GM20000 (cell line): ENCODE data around the gene SPATA13.

Source experiments
- DNase-seq: peaks from one replicate; pipeline ENCODE4 v3.0.0; 2012; ENCODE audit warnings: low spot score
- CTCF ChIP-seq: IDR thresholded peaks from 2 replicates; pipeline ENCODE4 v1.5.1; 2012; ENCODE audit warnings: mild to moderate bottlenecking, control low read depth; ENCODE audit errors: extremely low read depth, missing control alignments

The SPATA13 gene

GRCh38 chr13:24254146-24254841 lies 93.8 kb downstream of the SPATA13 start:
- TF ChIP-seq CTCF = no peak
- DNase-seq = no peak

GRCh38 chr13:24257497-24257896 lies 97.0 kb downstream of the SPATA13 start:
- no peak for TF ChIP-seq CTCF
- no peak for DNase-seq

- no peak for DNase-seq
- no peak for TF ChIP-seq CTCF
Observed at GRCh38 chr13:24261566-24261965, 101.0 kb downstream of the SPATA13 start.

DNA sequence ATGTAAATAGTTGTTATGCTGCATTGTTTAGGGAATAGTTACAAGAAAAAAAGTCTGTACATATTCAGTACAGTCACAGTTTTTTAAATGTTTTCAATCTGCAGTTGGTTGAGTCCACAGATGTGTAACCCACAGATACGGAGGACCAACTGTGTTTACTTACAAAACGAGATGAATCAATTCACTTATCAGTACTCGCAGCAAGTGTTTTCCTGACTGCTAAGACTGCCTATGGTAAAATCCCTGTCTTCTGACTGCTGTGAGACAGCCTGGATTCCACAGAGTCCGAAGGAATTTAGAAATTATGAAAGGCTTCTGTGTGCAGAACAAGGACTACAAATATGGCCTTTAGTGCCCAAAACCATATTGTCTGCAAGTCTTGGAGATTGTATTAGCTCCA lies 103.1 kb downstream of the SPATA13 start:
- DNase-seq = no peak
- no peak for TF ChIP-seq CTCF

- no peak for DNase-seq
- TF ChIP-seq CTCF = no peak
Observed at GRCh38 chr13:24264976-24265375, 104.5 kb downstream of the SPATA13 start.

DNA sequence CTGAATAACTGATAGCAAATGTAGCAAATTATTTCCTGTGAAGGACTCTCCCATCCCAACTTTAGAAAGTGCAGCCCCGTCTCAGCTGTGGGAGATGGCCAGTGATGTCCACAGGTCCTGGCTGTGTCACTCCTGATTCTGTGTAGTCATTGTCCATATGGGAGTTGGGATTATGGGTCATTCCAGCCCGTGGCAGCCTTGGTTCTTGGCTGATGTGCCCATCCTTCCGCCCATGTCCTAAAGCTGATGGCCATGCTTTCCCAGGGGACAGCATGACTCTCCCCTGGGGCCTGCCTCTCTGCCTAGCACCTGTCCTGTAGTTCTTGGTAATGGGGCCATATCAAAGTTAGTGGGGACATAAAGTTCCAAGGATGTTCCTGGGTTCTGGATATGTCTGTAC lies 104.9 kb downstream of the SPATA13 start:
- no peak for DNase-seq
- TF ChIP-seq CTCF = no peak

DNA sequence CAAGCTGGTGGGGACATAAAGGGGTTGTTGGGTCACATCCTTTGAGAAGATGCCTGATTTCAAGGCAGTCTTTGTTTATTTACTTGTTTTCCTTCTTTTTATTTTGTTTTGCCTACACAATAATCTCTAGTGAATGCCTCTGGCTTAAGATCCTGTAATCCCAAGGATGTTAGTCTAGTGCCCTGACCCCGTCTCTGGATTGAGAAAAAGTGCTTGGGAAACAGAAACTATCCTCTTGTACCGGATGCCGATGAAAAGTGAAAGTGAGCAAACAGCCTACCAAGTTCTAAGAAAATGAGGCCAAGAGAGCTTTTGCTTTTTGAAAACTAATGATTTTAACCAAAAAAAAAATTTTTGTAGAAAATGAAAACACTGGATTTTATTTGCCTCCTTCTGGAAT lies 106.8 kb downstream of the SPATA13 start:
- peak; percentile 47 for DNase-seq
- no peak for TF ChIP-seq CTCF
